Measurements from ENCODE around the gene RAPGEFL1.

- no peak for TF ChIP-seq CHD2 (IDR thresholded peaks at IDR 0.05; ENCODE audit: low read length)
- TF ChIP-seq CTCF (IDR thresholded peaks at IDR 0.05; ENCODE audit: control extremely low read depth in 1 of 3, insufficient read depth in 1 of 3, low read depth in 1 of 3, low read length in 3 of 3), result no peak
- TF ChIP-seq EZH2 (IDR thresholded peaks at IDR 0.05; ENCODE audit: low read depth, low read length, severe bottlenecking), result no peak
- TF ChIP-seq POLR2A (IDR thresholded peaks at IDR 0.05; ENCODE audit: control extremely low read depth in 1 of 2, low read depth in 2 of 2, low read length in 2 of 2), result no peak
- TF ChIP-seq SP1 (IDR thresholded peaks at IDR 0.05; ENCODE audit: low read depth, low read length), result no peak
- TF ChIP-seq CBX5 (IDR thresholded peaks at IDR 0.05; ENCODE audit: low read depth, low read length), result no peak
- TF ChIP-seq GABPA (IDR thresholded peaks at IDR 0.05; ENCODE audit: borderline replicate concordance, insufficient read depth, low read length), result no peak
- no peak for TF ChIP-seq POLR2AphosphoS5 (IDR thresholded peaks at IDR 0.05; ENCODE audit: low read depth, low read length)
- TF ChIP-seq EP300 (IDR thresholded peaks at IDR 0.05; ENCODE audit: borderline replicate concordance in 1 of 2, low read depth in 2 of 2, low read length in 2 of 2), result no peak
These were observed 43.1 kb upstream of the RAPGEFL1 start for GRCh38 chr17:40134184-40134583.

All from H1 (cell line).